ENCODE measurements around the gene ADCY10. TPM values are rescaled to one million over a fixed set of nuclear protein-coding genes. Genes with fewer than 3 reads are reported as not detected.
"Not testable (repeated sequence)": the region's sequence is repeated elsewhere in the genome, so short reads cannot be mapped to it uniquely, and the experiment has no call there.

The ADCY10 gene
- total RNA-seq, 1 experiment from 2014 or later, result 0.31 TPM

DNA sequence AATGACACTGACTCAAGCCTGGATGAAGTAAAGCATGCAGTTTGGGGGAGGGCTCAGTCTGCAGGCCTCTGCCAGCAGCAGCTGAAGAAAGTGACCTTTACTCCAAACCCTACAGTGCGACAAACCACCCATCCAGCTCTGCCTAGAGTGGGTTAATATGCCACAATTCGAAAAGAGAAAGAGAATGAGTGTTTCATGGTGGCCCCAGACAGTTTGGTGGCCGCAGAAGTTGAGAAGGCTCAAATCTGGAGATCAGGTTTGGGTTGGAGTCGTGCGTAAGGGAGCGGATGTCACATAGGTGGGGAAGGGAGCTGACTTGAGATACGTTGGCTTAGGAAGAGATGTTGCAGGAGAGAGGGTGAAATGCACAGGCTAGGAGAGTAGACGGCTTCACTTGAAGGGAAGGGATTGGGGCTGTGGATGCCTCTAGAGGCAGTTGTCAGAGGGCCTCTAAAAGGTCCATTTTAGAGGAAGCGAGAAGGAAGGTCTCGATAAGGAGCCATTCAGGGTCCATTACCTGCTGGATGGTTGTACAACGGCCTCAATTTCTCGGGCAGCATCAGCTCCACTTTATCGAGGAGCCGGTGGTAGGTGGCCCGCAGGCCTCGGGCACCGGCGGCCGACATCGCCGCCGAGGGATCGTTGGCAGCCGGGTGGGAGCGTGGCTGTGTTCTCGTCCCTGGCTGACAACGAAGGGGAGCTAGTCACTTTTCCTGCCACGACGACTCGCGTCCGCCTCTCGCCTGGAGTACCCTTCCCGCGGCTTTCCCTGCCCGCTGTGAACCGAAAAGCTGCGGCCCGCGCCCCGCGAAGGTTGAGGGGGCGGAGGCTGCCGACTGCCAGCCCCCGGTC lies 21.5 kb upstream of the ADCY10 start:
- H3K4me3 Mint-ChIP-seq (ENCODE audit: low read depth, unreplicated experiment), result peak overlapping the region; percentile 91
- no peaks in the 10 kb centered on the region for H3K27me3 Mint-ChIP-seq (ENCODE audit: unreplicated experiment)
- H3K27ac Mint-ChIP-seq (ENCODE audit: unreplicated experiment), result peak overlapping the region; percentile 97
- intact Hi-C loops (cut with micrococcal nuclease; ENCODE audit: unreplicated experiment), result loop anchor here (5.0 kb wide), 1 partner anchor 213 kb away; the partner anchor contains the start of gene MPZL1
- H3K9me3 Mint-ChIP-seq (ENCODE audit: low read depth, unreplicated experiment), result no peaks in the 10 kb centered on the region
- peak; percentile 33 for DNase-seq
- peaks cover 23% of the 10 kb centered on the region for H3K4me1 Mint-ChIP-seq (ENCODE audit: low read depth, unreplicated experiment)
- BruUV-seq (replicated peaks), result no TSS peak
- TF ChIP-seq, protein P1, sequence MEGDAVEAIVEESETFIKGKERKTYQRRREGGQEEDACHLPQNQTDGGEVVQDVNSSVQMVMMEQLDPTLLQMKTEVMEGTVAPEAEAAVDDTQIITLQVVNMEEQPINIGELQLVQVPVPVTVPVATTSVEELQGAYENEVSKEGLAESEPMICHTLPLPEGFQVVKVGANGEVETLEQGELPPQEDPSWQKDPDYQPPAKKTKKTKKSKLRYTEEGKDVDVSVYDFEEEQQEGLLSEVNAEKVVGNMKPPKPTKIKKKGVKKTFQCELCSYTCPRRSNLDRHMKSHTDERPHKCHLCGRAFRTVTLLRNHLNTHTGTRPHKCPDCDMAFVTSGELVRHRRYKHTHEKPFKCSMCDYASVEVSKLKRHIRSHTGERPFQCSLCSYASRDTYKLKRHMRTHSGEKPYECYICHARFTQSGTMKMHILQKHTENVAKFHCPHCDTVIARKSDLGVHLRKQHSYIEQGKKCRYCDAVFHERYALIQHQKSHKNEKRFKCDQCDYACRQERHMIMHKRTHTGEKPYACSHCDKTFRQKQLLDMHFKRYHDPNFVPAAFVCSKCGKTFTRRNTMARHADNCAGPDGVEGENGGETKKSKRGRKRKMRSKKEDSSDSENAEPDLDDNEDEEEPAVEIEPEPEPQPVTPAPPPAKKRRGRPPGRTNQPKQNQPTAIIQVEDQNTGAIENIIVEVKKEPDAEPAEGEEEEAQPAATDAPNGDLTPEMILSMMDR (IDR thresholded peaks at IDR 0.05; ENCODE audit: unreplicated experiment), result no peak
- peaks cover 50% of the 10 kb centered on the region for H3K36me3 Mint-ChIP-seq (ENCODE audit: insufficient read depth, unreplicated experiment)
- CTCF ChIA-PET, result interaction anchor here (0.5 to 2.8 kb wide), 4 partner anchors 8 to 220 kb away, joined by 3 to 14 read pairs (median 4); no protein-coding TSS in a partner anchor

DNA sequence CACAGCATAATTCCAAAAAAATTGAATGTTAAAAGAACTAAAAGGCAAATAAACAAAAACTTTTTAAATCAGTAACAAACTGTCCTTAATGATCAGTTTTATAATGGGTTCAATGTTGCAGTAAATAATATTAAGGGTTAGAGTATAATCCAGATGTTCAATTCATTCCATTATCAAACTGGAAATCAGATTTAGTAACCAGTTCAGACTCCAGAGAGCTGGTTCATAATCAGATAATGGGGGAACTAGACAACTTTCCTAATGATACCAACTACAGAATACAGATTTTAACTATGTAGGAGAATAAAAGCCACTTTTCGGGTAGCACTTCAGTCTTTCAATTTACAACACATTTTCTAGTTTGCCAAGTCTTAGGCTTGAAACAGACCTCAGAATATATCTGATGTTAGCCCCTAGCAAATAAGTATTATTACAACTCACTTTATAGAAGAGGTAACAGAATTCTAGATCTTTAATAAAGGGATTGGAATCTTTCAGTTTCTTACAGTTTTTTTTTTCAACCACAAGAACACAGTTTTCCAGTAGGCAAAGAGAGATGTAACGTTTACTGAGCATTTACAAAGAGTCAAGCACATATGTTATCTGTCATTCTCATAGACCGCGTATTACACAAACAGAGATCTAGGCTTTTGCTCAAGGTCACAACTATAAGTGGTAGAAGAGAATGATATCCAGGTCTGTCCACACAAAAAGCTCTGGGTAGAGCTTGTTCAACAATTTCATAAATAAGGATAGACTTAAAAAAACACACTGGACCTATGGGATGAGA lies 20.7 kb upstream of the ADCY10 start:
- no TSS peak for BruUV-seq (replicated peaks)
- CTCF ChIA-PET, result interaction anchor here (0.6 to 1.9 kb wide), 2 partner anchors 148 to 218 kb away, joined by 3 to 6 read pairs; no protein-coding TSS in a partner anchor
- intact Hi-C loops (cut with micrococcal nuclease; ENCODE audit: unreplicated experiment), result loop anchor here (5.0 kb wide), 1 partner anchor 212 kb away; the partner anchor contains the start of gene MPZL1

DNA sequence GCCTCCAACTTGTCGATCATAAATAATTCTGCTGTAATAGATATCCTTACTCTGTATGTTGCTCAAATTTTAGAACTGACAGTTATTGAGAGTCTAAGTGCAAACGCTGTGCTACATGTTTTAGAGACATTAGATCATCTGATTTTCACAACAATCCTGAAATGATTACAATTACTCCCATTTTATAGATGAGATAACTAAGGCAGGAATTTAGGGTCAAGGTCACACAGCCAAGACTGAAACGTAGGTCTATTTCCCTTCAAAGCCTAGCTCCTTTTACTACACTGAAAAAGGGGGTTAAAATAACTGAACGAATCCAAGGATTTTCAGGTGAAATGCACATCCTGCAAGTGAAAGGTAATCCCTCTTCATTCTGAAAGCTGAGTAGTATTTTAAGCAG lies 19.9 kb upstream of the ADCY10 start:
- intact Hi-C loops (cut with micrococcal nuclease; ENCODE audit: unreplicated experiment), result no loop called here
- TF ChIP-seq, protein P1 (IDR thresholded peaks at IDR 0.05; ENCODE audit: unreplicated experiment), result no peak

More for the DNA sequence above, 20.7 kb upstream of the ADCY10 start:
- TF ChIP-seq, protein P1 (IDR thresholded peaks at IDR 0.05; ENCODE audit: unreplicated experiment), result no peak
- Mint-ChIP-seq H3K27ac (ENCODE audit: unreplicated experiment) (peak overlapping the region; percentile 87), H3K27me3 (ENCODE audit: unreplicated experiment) (no peaks in the 10 kb centered on the region), H3K36me3 (ENCODE audit: insufficient read depth, unreplicated experiment) (peaks cover 50% of the 10 kb centered on the region), H3K9me3 (ENCODE audit: low read depth, unreplicated experiment) (no peaks in the 10 kb centered on the region), H3K4me3 (ENCODE audit: low read depth, unreplicated experiment) (peak overlapping the region; percentile 91), H3K4me1 (ENCODE audit: low read depth, unreplicated experiment) (peaks cover 23% of the 10 kb centered on the region)
- no peak for DNase-seq

DNA sequence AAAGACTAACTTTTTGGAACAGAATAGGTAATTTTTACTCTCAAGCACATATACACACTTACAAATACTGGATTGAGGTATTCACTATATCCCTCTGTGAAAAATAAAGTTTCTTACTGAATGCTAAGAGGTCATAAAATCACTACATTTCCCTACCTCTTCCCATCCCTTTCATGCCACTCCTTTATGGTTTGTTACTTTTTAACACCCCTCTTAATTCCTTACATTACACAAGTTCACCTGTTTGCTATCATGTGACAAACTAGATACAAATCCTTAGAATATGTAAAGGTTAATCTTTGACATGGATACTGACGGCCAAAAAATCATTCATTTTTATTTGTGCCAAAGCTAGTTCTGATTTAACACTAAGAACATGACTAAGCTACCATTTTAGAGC lies 15.8 kb upstream of the ADCY10 start:
- CTCF ChIA-PET, result interaction anchor here (0.5 to 0.7 kb wide), 2 partner anchors 12 to 126 kb away, joined by 3 read pairs; no protein-coding TSS in a partner anchor
- intact Hi-C loops (cut with micrococcal nuclease; ENCODE audit: unreplicated experiment), result loop anchor here (5.0 kb wide), 2 partner anchors 107 to 212 kb away; no protein-coding TSS in a partner anchor
- H3K9me3 Mint-ChIP-seq (ENCODE audit: low read depth, unreplicated experiment), result no peaks in the 10 kb centered on the region
- peaks cover 38% of the 10 kb centered on the region for H3K4me1 Mint-ChIP-seq (ENCODE audit: low read depth, unreplicated experiment)
- H3K4me3 Mint-ChIP-seq (ENCODE audit: low read depth, unreplicated experiment), result peak overlapping the region; percentile 66
- H3K36me3 Mint-ChIP-seq (ENCODE audit: insufficient read depth, unreplicated experiment), result peaks cover 28% of the 10 kb centered on the region
- peak overlapping the region; percentile 82 for H3K27ac Mint-ChIP-seq (ENCODE audit: unreplicated experiment)
- no peaks in the 10 kb centered on the region for H3K27me3 Mint-ChIP-seq (ENCODE audit: unreplicated experiment)
- DNase-seq, result no peak
- no TSS peak for BruUV-seq (replicated peaks)
- TF ChIP-seq, protein P1 (IDR thresholded peaks at IDR 0.05; ENCODE audit: unreplicated experiment), result no peak

More for the DNA sequence above, 19.9 kb upstream of the ADCY10 start:
- CTCF ChIA-PET, result interaction anchor here (0.6 kb wide), 1 partner anchor 217 kb away, joined by 3 read pairs; no protein-coding TSS in a partner anchor
- no TSS peak for BruUV-seq (replicated peaks)
- H3K27ac Mint-ChIP-seq (ENCODE audit: unreplicated experiment), result peak overlapping the region; percentile 72
- H3K4me1 Mint-ChIP-seq (ENCODE audit: low read depth, unreplicated experiment), result peaks cover 23% of the 10 kb centered on the region
- DNase-seq, result no peak
- peak overlapping the region; percentile 91 for H3K4me3 Mint-ChIP-seq (ENCODE audit: low read depth, unreplicated experiment)
- H3K9me3 Mint-ChIP-seq (ENCODE audit: low read depth, unreplicated experiment), result no peaks in the 10 kb centered on the region
- H3K27me3 Mint-ChIP-seq (ENCODE audit: unreplicated experiment), result no peaks in the 10 kb centered on the region
- peaks cover 50% of the 10 kb centered on the region for H3K36me3 Mint-ChIP-seq (ENCODE audit: insufficient read depth, unreplicated experiment)

DNA sequence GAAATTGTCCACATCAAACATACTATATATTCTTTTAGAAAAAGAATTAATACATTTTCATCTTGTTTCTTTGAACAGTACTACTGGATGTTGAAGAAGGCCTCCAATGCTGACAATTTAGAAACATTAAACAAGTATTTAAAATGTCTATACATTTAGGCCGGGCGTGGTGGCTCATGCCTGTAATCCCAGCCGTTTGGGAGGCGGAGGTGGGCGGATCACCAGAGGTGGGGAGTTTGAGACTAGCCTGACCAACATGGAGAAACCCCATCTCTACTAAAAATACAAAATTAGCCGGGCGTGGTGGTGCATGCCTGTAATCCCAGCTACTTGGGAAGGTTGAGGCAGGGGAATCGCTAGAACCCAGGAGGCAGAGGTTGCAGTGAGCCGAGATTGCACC lies 15.0 kb upstream of the ADCY10 start:
- BruUV-seq (replicated peaks), result not testable (repeated sequence)
- CTCF ChIA-PET, result interaction anchor here (2.4 kb wide), 2 partner anchors 18 to 153 kb away, joined by 7 to 16 read pairs; no protein-coding TSS in a partner anchor
- intact Hi-C loops (cut with micrococcal nuclease; ENCODE audit: unreplicated experiment), result loop anchor here (5.0 kb wide), 2 partner anchors 107 to 212 kb away; no protein-coding TSS in a partner anchor

More for the DNA sequence above, 15.0 kb upstream of the ADCY10 start:
- Mint-ChIP-seq H3K4me3 (ENCODE audit: low read depth, unreplicated experiment) (peak overlapping the region; percentile 66), H3K36me3 (ENCODE audit: insufficient read depth, unreplicated experiment) (peaks cover 20% of the 10 kb centered on the region), H3K27ac (ENCODE audit: unreplicated experiment) (peak overlapping the region; percentile 82), H3K4me1 (ENCODE audit: low read depth, unreplicated experiment) (peaks cover 35% of the 10 kb centered on the region)
- not testable (repeated sequence) for H3K9me3 Mint-ChIP-seq (ENCODE audit: low read depth, unreplicated experiment); H3K27me3 Mint-ChIP-seq (ENCODE audit: unreplicated experiment); DNase-seq

All from Calu3 (cell line).